Caco-2 (cell line): ENCODE results near the gene RXYLT1. TPM values are rescaled to one million over a fixed set of nuclear protein-coding genes. Genes with fewer than 3 reads are reported as not detected.

Source experiments
- BruUV-seq: library from RNA; stranded (reverse); fragments of 400-500 nt; replicated peaks from 2 replicates; lab custom pipeline; 2021; lab: Mats Ljungman, UMichigan
- CTCF ChIA-PET: fragments of 300-600 bp; sonication (Branson Sonifier 250); formaldehyde crosslinking; loops from one replicate; lab custom pipeline; 2022; ENCODE audit warnings: antibody characterized with exemption; lab: Charles Lee
- POLR2A ChIA-PET: fragments of 300-600 bp; sonication (Branson Sonifier 250); formaldehyde crosslinking; loops from one replicate; lab custom pipeline; 2022; ENCODE audit warnings: antibody characterized with exemption; lab: Charles Lee
- DNase-seq, 2 experiments: peaks; one replicate each; pipeline versions ENCODE4 v3.0.0 to v3.0.0-alpha.2; 2020 to 2022
- H3K27me3 ChIP-seq: replicated peaks from 2 replicates; pipeline ENCODE4 v1.6.0; 2011; ENCODE audit warnings: low read length; ENCODE audit not compliant: control insufficient read depth, insufficient read depth
- H3K36me3 ChIP-seq: 2 replicates; pipeline ENCODE4 v1.5.1; 2011; ENCODE audit warnings: low read length; ENCODE audit not compliant: control insufficient read depth, insufficient read depth
- H3K4me1 ChIP-seq: fragments of 250-450 bp; sonication (Bioruptor Pico); 2 replicates; pipeline ENCODE4 v1.5.1; 2020; ENCODE audit warnings: mild to moderate bottlenecking
- H3K4me3 ChIP-seq: 2 replicates; pipeline ENCODE4 v1.5.1; 2011; ENCODE audit warnings: low read depth, mild to moderate bottlenecking, control low read depth, low read length
- H3K9me3 ChIP-seq: fragments of 250-450 bp; sonication (Bioruptor Pico); 2 replicates; pipeline ENCODE4 v1.5.1; 2020; ENCODE audit warnings: mild to moderate bottlenecking, moderate library complexity
- H3K27ac Mint-ChIP-seq: one replicate; pipeline ENCODE4 v1.8.0; 2022; ENCODE audit warnings: mixed read lengths; ENCODE audit not compliant: unreplicated experiment
- H3K27me3 Mint-ChIP-seq: one replicate; pipeline ENCODE4 v1.8.0; 2022; ENCODE audit warnings: mixed read lengths; ENCODE audit not compliant: insufficient read depth, unreplicated experiment
- H3K36me3 Mint-ChIP-seq: one replicate; pipeline ENCODE4 v1.8.0; 2022; ENCODE audit warnings: mild to moderate bottlenecking, mixed read lengths; ENCODE audit not compliant: insufficient read depth, unreplicated experiment
- H3K4me1 Mint-ChIP-seq: one replicate; pipeline ENCODE4 v1.8.0; 2022; ENCODE audit warnings: low read depth, mixed read lengths; ENCODE audit not compliant: unreplicated experiment
- H3K4me3 Mint-ChIP-seq: one replicate; pipeline ENCODE4 v1.8.0; 2022; ENCODE audit warnings: mild to moderate bottlenecking, moderate library complexity, mixed read lengths; ENCODE audit not compliant: unreplicated experiment
- H3K9me3 Mint-ChIP-seq: one replicate; pipeline ENCODE4 v1.8.0; 2022; ENCODE audit warnings: mixed read lengths; ENCODE audit not compliant: unreplicated experiment
- intact Hi-C: fragments of 100-400 bp; cut with micrococcal nuclease; formaldehyde crosslinking; loops from one replicate; pipeline ENCODE4 v1.10.0; 2022; ENCODE audit not compliant: unreplicated experiment
- total RNA-seq: library from RNA; stranded (reverse); gene quantifications from 2 replicates; pipeline ENCODE4 v1.2.3, GENCODE V29; 2022
- TF ChIP-seq, protein P1 (sequence below), 2 experiments: fragments of 200-600 bp in 1 of 2; IDR thresholded peaks; 1 replicate in 1 of 2; 2 replicates in 1 of 2; pipeline versions ENCODE4 v1.5.1 to v1.8.0; 2011 to 2022; ENCODE audit warnings: antibody characterized with exemption in 1 of 2, control low read depth in 1 of 2, inconsistent platforms in 1 of 2, low read depth in 1 of 2, low read length in 1 of 2, mild to moderate bottlenecking in 1 of 2, moderate library complexity in 1 of 2; ENCODE audit not compliant: insufficient read depth in 1 of 2, severe bottlenecking in 1 of 2, unreplicated experiment in 1 of 2

RXYLT1 gene
- total RNA-seq, 1 experiment from 2014 or later: 9.1 TPM

DNA sequence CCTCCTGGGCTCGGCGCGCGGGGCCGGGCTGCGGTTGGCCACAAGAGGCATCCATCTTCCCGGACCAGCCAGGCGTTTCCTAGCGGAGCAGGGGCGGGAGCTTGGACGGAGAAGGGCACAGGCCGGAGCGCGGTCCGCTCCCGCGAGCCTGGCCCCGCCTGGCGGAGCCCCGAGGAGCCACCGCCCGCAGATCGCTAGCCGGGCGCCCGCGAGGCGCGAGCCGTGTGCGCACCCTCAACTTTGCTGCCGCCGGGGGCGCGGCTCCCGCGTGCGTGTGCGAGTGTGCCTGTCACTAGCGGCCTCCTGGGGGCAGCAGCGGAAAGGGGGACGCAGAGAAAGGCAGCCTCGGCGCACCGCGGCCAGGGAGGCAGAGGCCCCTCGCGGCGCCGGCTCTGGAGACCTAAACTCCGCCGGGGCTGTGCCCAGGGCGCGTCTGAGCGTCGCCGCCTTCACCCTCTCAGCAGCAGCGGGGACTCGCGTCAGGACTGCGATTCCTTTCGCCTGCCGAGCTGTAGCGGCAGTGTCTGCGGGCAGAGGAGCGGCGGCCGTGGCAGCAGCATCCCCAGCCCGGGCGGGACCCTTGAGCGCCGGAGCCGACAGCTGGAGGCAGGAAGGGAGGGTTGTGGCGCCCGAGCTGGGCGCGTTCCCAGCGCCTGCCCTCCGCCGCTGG lies 64.1 kb downstream of the RXYLT1 start:
- Histone ChIP-seq H3K9me3 (no peaks in the 10 kb centered on the region), H3K27me3 (no peaks in the 10 kb centered on the region), H3K36me3 (no peaks in the 10 kb centered on the region), H3K4me1 (peaks cover 22% of the 10 kb centered on the region), H3K4me3 (peak overlapping the region; percentile 91)
- DNase-seq: peak; percentile 95
- intact Hi-C loops: loop anchor here (1.0 to 10.0 kb wide), 3 partner anchors 45 to 337 kb away; no protein-coding TSS in a partner anchor
- Mint-ChIP-seq H3K4me3 (peak overlapping the region; percentile 100), H3K9me3 (no peaks in the 10 kb centered on the region), H3K27me3 (no peaks in the 10 kb centered on the region), H3K36me3 (peaks cover 27% of the 10 kb centered on the region), H3K4me1 (peaks cover 15% of the 10 kb centered on the region), H3K27ac (peak overlapping the region; percentile 94)
- ChIA-PET POLR2A (interaction anchor here (0.5 to 1.5 kb wide), 3 partner anchors 18 to 413 kb away, joined by 3 to 4 read pairs (median 4); no protein-coding TSS in a partner anchor), CTCF (interaction anchor here (0.5 to 2.7 kb wide), 9 partner anchors 9 to 414 kb away, joined by 3 to 23 read pairs (median 3); no protein-coding TSS in a partner anchor)
- BruUV-seq: no TSS peak
- TF ChIP-seq, protein P1, sequence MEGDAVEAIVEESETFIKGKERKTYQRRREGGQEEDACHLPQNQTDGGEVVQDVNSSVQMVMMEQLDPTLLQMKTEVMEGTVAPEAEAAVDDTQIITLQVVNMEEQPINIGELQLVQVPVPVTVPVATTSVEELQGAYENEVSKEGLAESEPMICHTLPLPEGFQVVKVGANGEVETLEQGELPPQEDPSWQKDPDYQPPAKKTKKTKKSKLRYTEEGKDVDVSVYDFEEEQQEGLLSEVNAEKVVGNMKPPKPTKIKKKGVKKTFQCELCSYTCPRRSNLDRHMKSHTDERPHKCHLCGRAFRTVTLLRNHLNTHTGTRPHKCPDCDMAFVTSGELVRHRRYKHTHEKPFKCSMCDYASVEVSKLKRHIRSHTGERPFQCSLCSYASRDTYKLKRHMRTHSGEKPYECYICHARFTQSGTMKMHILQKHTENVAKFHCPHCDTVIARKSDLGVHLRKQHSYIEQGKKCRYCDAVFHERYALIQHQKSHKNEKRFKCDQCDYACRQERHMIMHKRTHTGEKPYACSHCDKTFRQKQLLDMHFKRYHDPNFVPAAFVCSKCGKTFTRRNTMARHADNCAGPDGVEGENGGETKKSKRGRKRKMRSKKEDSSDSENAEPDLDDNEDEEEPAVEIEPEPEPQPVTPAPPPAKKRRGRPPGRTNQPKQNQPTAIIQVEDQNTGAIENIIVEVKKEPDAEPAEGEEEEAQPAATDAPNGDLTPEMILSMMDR (IDR thresholded peaks at IDR 0.05; ENCODE audit: insufficient read depth in 1 of 2, low read depth in 1 of 2, low read length in 1 of 2, severe bottlenecking in 1 of 2, unreplicated experiment in 1 of 2): peak; percentile 90 to 97

GRCh38 chr12:63844391-63845341 lies 65.0 kb downstream of the RXYLT1 start, which contains the start of gene SRGAP1:
SRGAP1 (plus strand) TSS chr12:63844700; CDS start chr12:63844817, 117 bp downstream.
- BruUV-seq: TSS peak; percentile 51
- Mint-ChIP-seq H3K27me3 (no peaks in the 10 kb centered on the region), H3K4me1 (peaks cover 23% of the 10 kb centered on the region), H3K27ac (peak within 1 kb of the TSS; percentile 94), H3K36me3 (peaks cover 22% of the 10 kb centered on the region), H3K9me3 (no peaks in the 10 kb centered on the region), H3K4me3 (peak within 1 kb of the TSS; percentile 100)
- peak within 1 kb of the TSS; percentile 91 for H3K4me3 ChIP-seq
- peaks cover 30% of the 10 kb centered on the region for H3K4me1 ChIP-seq
- no peaks in the 10 kb centered on the region for H3K27me3 ChIP-seq
- H3K36me3 ChIP-seq: no peaks in the 10 kb centered on the region
- ChIA-PET CTCF (interaction anchor here (0.5 to 2.7 kb wide), 6 partner anchors 9 to 391 kb away, joined by 3 to 23 read pairs (median 4); no protein-coding TSS in a partner anchor), POLR2A (interaction anchor here (0.5 to 1.5 kb wide), 5 partner anchors 17 to 560 kb away, joined by 3 to 4 read pairs (median 4); partner anchors contain the start of gene XPOT)
- TF ChIP-seq, protein P1 (IDR thresholded peaks at IDR 0.05; ENCODE audit: insufficient read depth in 1 of 2, low read depth in 1 of 2, low read length in 1 of 2, severe bottlenecking in 1 of 2, unreplicated experiment in 1 of 2): no peak
- no peaks in the 10 kb centered on the region for H3K9me3 ChIP-seq
- peak; percentile 51 to 59 for DNase-seq
- intact Hi-C loops: loop anchor here (1.0 to 10.0 kb wide), 9 partner anchors 18 to 560 kb away; partner anchors contain the start of gene XPOT
